PC-9 (cell line): ENCODE data around the gene STPG1.

Experiments
- EZH2 ChIP-seq: fragments of 200-600 bp; sonication (generic); IDR thresholded peaks from 2 replicates; pipeline ENCODE4 v1.8.0; 2017; ENCODE audit warnings: antibody characterized with exemption, low read depth
- TF ChIP-seq, protein P1 (sequence below): fragments of 200-600 bp; sonication (generic); conservative IDR thresholded peaks from 2 replicates; pipeline ENCODE4 v1.6.1; 2017; ENCODE audit warnings: mixed run types, antibody characterized with exemption, mild to moderate bottlenecking, moderate library complexity

DNA sequence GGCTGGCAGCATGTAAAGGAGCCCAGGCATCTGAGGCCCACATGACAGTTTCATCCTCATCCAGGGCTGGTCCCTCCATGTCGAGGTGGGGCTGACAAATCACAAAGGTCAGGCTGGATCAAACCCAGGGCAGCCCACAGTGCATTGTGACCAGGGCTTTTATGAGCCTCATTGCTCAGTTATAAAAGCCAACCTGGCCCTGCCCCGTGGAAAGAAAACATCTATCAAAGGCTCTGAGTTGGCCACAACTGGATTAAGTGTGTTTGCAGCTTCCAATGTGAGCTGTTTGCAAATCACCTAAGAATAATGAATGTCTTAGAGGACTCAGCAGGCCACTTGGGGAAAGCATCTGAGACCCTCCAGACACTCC is 49.0 kb downstream of the STPG1 start:
- TF ChIP-seq, protein P1, sequence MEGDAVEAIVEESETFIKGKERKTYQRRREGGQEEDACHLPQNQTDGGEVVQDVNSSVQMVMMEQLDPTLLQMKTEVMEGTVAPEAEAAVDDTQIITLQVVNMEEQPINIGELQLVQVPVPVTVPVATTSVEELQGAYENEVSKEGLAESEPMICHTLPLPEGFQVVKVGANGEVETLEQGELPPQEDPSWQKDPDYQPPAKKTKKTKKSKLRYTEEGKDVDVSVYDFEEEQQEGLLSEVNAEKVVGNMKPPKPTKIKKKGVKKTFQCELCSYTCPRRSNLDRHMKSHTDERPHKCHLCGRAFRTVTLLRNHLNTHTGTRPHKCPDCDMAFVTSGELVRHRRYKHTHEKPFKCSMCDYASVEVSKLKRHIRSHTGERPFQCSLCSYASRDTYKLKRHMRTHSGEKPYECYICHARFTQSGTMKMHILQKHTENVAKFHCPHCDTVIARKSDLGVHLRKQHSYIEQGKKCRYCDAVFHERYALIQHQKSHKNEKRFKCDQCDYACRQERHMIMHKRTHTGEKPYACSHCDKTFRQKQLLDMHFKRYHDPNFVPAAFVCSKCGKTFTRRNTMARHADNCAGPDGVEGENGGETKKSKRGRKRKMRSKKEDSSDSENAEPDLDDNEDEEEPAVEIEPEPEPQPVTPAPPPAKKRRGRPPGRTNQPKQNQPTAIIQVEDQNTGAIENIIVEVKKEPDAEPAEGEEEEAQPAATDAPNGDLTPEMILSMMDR, result no peak
- TF ChIP-seq EZH2, result no peak
